WTC11 (cell line): ENCODE data around the gene TMEM269. TPM values are rescaled to one million over a fixed set of nuclear protein-coding genes. Genes with fewer than 3 reads are reported as not detected.

Experiments used
- ATAC-seq: fragments of 200-7000 bp; cut with Tn5 transposase; 2 replicates; pipeline ENCODE4 v1.10.0; 2021; ENCODE audit warnings: mild to moderate bottlenecking, moderate library complexity
- CTCF ChIA-PET: fragments of 300-600 bp; sonication (Branson Sonifier 250); formaldehyde crosslinking; loops from one replicate; lab custom pipeline; 2021; ENCODE audit warnings: antibody characterized with exemption; lab: Charles Lee
- POLR2A ChIA-PET: fragments of 350-600 bp; sonication (Branson Sonifier 250); formaldehyde crosslinking; loops from one replicate; lab custom pipeline; 2021; ENCODE audit warnings: antibody characterized with exemption; lab: Charles Lee
- DNase-seq: peaks from one replicate; pipeline ENCODE4 v3.0.0; 2021; ENCODE audit warnings: low spot score
- H3K27ac Mint-ChIP-seq: 2 replicates; pipeline ENCODE4 v1.8.0; 2021; ENCODE audit warnings: mixed read lengths
- H3K27me3 Mint-ChIP-seq: 2 replicates; pipeline ENCODE4 v1.8.0; 2021; ENCODE audit warnings: low read depth, mild to moderate bottlenecking, moderate library complexity, mixed read lengths
- H3K36me3 Mint-ChIP-seq: 2 replicates; pipeline ENCODE4 v1.8.0; 2021; ENCODE audit warnings: mixed read lengths
- H3K4me1 Mint-ChIP-seq: 2 replicates; pipeline ENCODE4 v1.8.0; 2022; ENCODE audit warnings: mixed read lengths
- H3K4me3 Mint-ChIP-seq: 2 replicates; pipeline ENCODE4 v1.8.0; 2021; ENCODE audit warnings: mild to moderate bottlenecking, moderate library complexity, mixed read lengths
- H3K9me3 Mint-ChIP-seq: 2 replicates; pipeline ENCODE4 v1.8.0; 2021; ENCODE audit warnings: mixed read lengths
- CBFB ChIP-seq: sonication (generic); formaldehyde crosslinking; IDR thresholded peaks from 2 replicates; pipeline ENCODE4 v1.8.1; 2022; ENCODE audit warnings: mild to moderate bottlenecking, low read depth, missing genetic modification reagents
- CDX4 ChIP-seq: fragments of 250-450 bp; sonication (Bioruptor Pico); IDR thresholded peaks from 2 replicates; pipeline ENCODE4 v1.9.0; 2021; ENCODE audit warnings: moderate library complexity, mild to moderate bottlenecking, inconsistent platforms, borderline replicate concordance
- FOXJ3 ChIP-seq: sonication (generic); formaldehyde crosslinking; IDR thresholded peaks from 2 replicates; pipeline ENCODE4 v1.9.0; 2021; ENCODE audit warnings: missing genetic modification reagents, mild to moderate bottlenecking, borderline replicate concordance
- IRF2 ChIP-seq: sonication (generic); formaldehyde crosslinking; IDR thresholded peaks from 2 replicates; pipeline ENCODE4 v1.8.0; 2022; ENCODE audit warnings: low read depth, missing genetic modification reagents, borderline replicate concordance
- MXD4 ChIP-seq: fragments of 250-450 bp; sonication (Bioruptor Pico); IDR thresholded peaks from 2 replicates; pipeline ENCODE4 v1.8.0; 2021; ENCODE audit warnings: mild to moderate bottlenecking, moderate library complexity, borderline replicate concordance
- NFYB ChIP-seq: sonication (generic); formaldehyde crosslinking; conservative IDR thresholded peaks from 2 replicates; pipeline ENCODE4 v1.8.0; 2022; ENCODE audit warnings: low read depth, missing genetic modification reagents
- NR1H2 ChIP-seq: sonication (generic); formaldehyde crosslinking; IDR thresholded peaks from 2 replicates; pipeline ENCODE4 v1.9.0; 2021; ENCODE audit warnings: mild to moderate bottlenecking, moderate library complexity, missing genetic modification reagents
- SP1 ChIP-seq: sonication (generic); formaldehyde crosslinking; conservative IDR thresholded peaks from 2 replicates; pipeline ENCODE4 v1.8.1; 2022; ENCODE audit warnings: missing genetic modification reagents
- STAT6 ChIP-seq: sonication (generic); formaldehyde crosslinking; conservative IDR thresholded peaks from 2 replicates; pipeline ENCODE4 v1.8.1; 2023; ENCODE audit warnings: mild to moderate bottlenecking, low read depth, missing genetic modification reagents, moderate library complexity
- USF1 ChIP-seq: sonication (generic); formaldehyde crosslinking; IDR thresholded peaks from 2 replicates; pipeline ENCODE4 v1.8.0; 2022; ENCODE audit warnings: mild to moderate bottlenecking, missing genetic modification reagents
- ZBTB43 ChIP-seq: sonication (generic); formaldehyde crosslinking; IDR thresholded peaks from 2 replicates; pipeline ENCODE4 v1.8.1; 2023; ENCODE audit warnings: mild to moderate bottlenecking, missing genetic modification reagents
- ZNF121 ChIP-seq: sonication (generic); formaldehyde crosslinking; IDR thresholded peaks from 2 replicates; pipeline ENCODE4 v1.8.0; 2023; ENCODE audit warnings: missing genetic modification reagents
- ZNF396 ChIP-seq: fragments of 250-450 bp; sonication (Bioruptor Pico); IDR thresholded peaks from 2 replicates; pipeline ENCODE4 v1.8.0; 2021; ENCODE audit warnings: mild to moderate bottlenecking, moderate library complexity, borderline replicate concordance
- ZNF416 ChIP-seq: fragments of 250-450 bp; sonication (Bioruptor Pico); IDR thresholded peaks from 2 replicates; pipeline ENCODE4 v1.9.0; 2021; ENCODE audit warnings: mild to moderate bottlenecking, inconsistent platforms
- ZNF512 ChIP-seq: sonication (generic); formaldehyde crosslinking; IDR thresholded peaks from 2 replicates; pipeline ENCODE4 v1.8.1; 2022; ENCODE audit warnings: missing genetic modification reagents, borderline replicate concordance
- total RNA-seq: library from RNA; stranded (reverse); gene quantifications from 3 replicates; pipeline ENCODE4 v1.2.3, GENCODE V29; 2021
- TF ChIP-seq, protein P1 (sequence below): sonication (generic); formaldehyde crosslinking; IDR thresholded peaks from 2 replicates; pipeline ENCODE4 v1.8.0; 2022; ENCODE audit warnings: mild to moderate bottlenecking, missing genetic modification reagents
- TF ChIP-seq, protein P2 (sequence below): sonication (generic); formaldehyde crosslinking; IDR thresholded peaks from 2 replicates; pipeline ENCODE4 v1.8.0; 2022; ENCODE audit warnings: missing genetic modification reagents
- TF ChIP-seq, protein P3 (sequence below): fragments of 250-450 bp; sonication (Bioruptor Pico); IDR thresholded peaks from 2 replicates; pipeline ENCODE4 v1.9.0; 2021; ENCODE audit warnings: mild to moderate bottlenecking, borderline replicate concordance
- TF ChIP-seq, protein P4 (sequence below): sonication (generic); formaldehyde crosslinking; IDR thresholded peaks from 2 replicates; pipeline ENCODE4 v1.8.1; 2023; ENCODE audit warnings: mild to moderate bottlenecking, missing genetic modification reagents, moderate library complexity

Gene TMEM269
- total RNA-seq, 1 experiment from 2014 or later = 0.57 TPM

GRCh38 chr1:42806171-42806570, 21.4 kb downstream of the TMEM269 start:
- no peaks in the 10 kb centered on the region for H3K4me1 Mint-ChIP-seq
- ChIA-PET CTCF (interaction anchor here (1.0 to 1.4 kb wide), 3 partner anchors 40 to 267 kb away, joined by 3 to 4 read pairs (median 3); partner anchors contain the start of genes P3H1 and ZNF691), POLR2A (no interaction called here)
- ATAC-seq = no peak
- peaks cover 36% of the 10 kb centered on the region for H3K36me3 Mint-ChIP-seq
- peaks cover 36% of the 10 kb centered on the region for H3K9me3 Mint-ChIP-seq
- H3K27ac Mint-ChIP-seq = no peak overlapping the region
- H3K27me3 Mint-ChIP-seq = no peaks in the 10 kb centered on the region
- no peak overlapping the region for H3K4me3 Mint-ChIP-seq
- DNase-seq = no peak
- no peak for TF ChIP-seq CBFB
- TF ChIP-seq, protein P1, sequence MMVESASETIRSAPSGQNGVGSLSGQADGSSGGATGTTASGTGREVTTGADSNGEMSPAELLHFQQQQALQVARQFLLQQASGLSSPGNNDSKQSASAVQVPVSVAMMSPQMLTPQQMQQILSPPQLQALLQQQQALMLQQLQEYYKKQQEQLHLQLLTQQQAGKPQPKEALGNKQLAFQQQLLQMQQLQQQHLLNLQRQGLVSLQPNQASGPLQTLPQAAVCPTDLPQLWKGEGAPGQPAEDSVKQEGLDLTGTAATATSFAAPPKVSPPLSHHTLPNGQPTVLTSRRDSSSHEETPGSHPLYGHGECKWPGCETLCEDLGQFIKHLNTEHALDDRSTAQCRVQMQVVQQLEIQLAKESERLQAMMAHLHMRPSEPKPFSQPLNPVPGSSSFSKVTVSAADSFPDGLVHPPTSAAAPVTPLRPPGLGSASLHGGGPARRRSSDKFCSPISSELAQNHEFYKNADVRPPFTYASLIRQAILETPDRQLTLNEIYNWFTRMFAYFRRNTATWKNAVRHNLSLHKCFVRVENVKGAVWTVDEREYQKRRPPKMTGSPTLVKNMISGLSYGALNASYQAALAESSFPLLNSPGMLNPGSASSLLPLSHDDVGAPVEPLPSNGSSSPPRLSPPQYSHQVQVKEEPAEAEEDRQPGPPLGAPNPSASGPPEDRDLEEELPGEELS (CRISPR knock-in tag) = no peak
- no peak for TF ChIP-seq ZBTB43 (CRISPR knock-in tag)
- TF ChIP-seq SP1 = no peak
- TF ChIP-seq ZNF121 (CRISPR knock-in tag) = no peak
- TF ChIP-seq FOXJ3 (CRISPR knock-in tag) = no peak
- TF ChIP-seq, protein P2, sequence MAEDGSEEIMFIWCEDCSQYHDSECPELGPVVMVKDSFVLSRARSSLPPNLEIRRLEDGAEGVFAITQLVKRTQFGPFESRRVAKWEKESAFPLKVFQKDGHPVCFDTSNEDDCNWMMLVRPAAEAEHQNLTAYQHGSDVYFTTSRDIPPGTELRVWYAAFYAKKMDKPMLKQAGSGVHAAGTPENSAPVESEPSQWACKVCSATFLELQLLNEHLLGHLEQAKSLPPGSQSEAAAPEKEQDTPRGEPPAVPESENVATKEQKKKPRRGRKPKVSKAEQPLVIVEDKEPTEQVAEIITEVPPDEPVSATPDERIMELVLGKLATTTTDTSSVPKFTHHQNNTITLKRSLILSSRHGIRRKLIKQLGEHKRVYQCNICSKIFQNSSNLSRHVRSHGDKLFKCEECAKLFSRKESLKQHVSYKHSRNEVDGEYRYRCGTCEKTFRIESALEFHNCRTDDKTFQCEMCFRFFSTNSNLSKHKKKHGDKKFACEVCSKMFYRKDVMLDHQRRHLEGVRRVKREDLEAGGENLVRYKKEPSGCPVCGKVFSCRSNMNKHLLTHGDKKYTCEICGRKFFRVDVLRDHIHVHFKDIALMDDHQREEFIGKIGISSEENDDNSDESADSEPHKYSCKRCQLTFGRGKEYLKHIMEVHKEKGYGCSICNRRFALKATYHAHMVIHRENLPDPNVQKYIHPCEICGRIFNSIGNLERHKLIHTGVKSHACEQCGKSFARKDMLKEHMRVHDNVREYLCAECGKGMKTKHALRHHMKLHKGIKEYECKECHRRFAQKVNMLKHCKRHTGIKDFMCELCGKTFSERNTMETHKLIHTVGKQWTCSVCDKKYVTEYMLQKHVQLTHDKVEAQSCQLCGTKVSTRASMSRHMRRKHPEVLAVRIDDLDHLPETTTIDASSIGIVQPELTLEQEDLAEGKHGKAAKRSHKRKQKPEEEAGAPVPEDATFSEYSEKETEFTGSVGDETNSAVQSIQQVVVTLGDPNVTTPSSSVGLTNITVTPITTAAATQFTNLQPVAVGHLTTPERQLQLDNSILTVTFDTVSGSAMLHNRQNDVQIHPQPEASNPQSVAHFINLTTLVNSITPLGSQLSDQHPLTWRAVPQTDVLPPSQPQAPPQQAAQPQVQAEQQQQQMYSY = no peak
- TF ChIP-seq, protein P3, sequence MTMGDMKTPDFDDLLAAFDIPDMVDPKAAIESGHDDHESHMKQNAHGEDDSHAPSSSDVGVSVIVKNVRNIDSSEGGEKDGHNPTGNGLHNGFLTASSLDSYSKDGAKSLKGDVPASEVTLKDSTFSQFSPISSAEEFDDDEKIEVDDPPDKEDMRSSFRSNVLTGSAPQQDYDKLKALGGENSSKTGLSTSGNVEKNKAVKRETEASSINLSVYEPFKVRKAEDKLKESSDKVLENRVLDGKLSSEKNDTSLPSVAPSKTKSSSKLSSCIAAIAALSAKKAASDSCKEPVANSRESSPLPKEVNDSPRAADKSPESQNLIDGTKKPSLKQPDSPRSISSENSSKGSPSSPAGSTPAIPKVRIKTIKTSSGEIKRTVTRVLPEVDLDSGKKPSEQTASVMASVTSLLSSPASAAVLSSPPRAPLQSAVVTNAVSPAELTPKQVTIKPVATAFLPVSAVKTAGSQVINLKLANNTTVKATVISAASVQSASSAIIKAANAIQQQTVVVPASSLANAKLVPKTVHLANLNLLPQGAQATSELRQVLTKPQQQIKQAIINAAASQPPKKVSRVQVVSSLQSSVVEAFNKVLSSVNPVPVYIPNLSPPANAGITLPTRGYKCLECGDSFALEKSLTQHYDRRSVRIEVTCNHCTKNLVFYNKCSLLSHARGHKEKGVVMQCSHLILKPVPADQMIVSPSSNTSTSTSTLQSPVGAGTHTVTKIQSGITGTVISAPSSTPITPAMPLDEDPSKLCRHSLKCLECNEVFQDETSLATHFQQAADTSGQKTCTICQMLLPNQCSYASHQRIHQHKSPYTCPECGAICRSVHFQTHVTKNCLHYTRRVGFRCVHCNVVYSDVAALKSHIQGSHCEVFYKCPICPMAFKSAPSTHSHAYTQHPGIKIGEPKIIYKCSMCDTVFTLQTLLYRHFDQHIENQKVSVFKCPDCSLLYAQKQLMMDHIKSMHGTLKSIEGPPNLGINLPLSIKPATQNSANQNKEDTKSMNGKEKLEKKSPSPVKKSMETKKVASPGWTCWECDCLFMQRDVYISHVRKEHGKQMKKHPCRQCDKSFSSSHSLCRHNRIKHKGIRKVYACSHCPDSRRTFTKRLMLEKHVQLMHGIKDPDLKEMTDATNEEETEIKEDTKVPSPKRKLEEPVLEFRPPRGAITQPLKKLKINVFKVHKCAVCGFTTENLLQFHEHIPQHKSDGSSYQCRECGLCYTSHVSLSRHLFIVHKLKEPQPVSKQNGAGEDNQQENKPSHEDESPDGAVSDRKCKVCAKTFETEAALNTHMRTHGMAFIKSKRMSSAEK (CRISPR knock-in tag) = no peak
- no peak for TF ChIP-seq NR1H2
- TF ChIP-seq, protein P4, sequence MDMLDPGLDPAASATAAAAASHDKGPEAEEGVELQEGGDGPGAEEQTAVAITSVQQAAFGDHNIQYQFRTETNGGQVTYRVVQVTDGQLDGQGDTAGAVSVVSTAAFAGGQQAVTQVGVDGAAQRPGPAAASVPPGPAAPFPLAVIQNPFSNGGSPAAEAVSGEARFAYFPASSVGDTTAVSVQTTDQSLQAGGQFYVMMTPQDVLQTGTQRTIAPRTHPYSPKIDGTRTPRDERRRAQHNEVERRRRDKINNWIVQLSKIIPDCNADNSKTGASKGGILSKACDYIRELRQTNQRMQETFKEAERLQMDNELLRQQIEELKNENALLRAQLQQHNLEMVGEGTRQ (CRISPR knock-in tag) = no peak
- TF ChIP-seq MXD4 = no peak
- no peak for TF ChIP-seq ZNF416
- no peak for TF ChIP-seq USF1 (CRISPR knock-in tag)
- no peak for TF ChIP-seq CDX4 (CRISPR knock-in tag)
- TF ChIP-seq STAT6 (CRISPR knock-in tag) = no peak
- TF ChIP-seq ZNF512 (CRISPR knock-in tag) = no peak
- TF ChIP-seq NFYB (CRISPR knock-in tag) = no peak
- no peak for TF ChIP-seq IRF2 (CRISPR knock-in tag)
- TF ChIP-seq ZNF396 (CRISPR knock-in tag) = no peak
